Stimulated activated CD8-positive, alpha-beta memory T cell treated with anti-CD3 and anti-CD28 coated beads, Interleukin-12 subunit alpha, Interleukin-12 subunit beta, amount 100 ng/mL, for 24 hours (primary cell): ENCODE measurements around the gene SLC6A12.
A peak's percentile ranks its signal among the peaks of the same experiment; 100 is the strongest.

Experiments
- DNase-seq: peaks from one replicate; pipeline ENCODE4 v3.0.0-alpha.2; 2020; ENCODE audit errors: extremely low read depth

The SLC6A12 gene

GRCh38 chr12:163406-163986 is 50.5 kb downstream of the SLC6A12 start:
- no peak for DNase-seq

- no peak for DNase-seq
Observed at GRCh38 chr12:162467-163307, 51.3 kb downstream of the SLC6A12 start.

GRCh38 chr12:161823-162222 is 52.1 kb downstream of the SLC6A12 start:
- no peak for DNase-seq

GRCh38 chr12:160858-161257 is 53.1 kb downstream of the SLC6A12 start:
- no peak for DNase-seq

GRCh38 chr12:159156-159782 is 54.7 kb downstream of the SLC6A12 start:
- no peak for DNase-seq

- no peak for DNase-seq
Observed at GRCh38 chr12:157644-158043, 56.3 kb downstream of the SLC6A12 start.

GRCh38 chr12:156945-157344 is 57.0 kb downstream of the SLC6A12 start:
- DNase-seq: no peak

- DNase-seq: no peak
Observed at GRCh38 chr12:155646-156045, 58.3 kb downstream of the SLC6A12 start.

- DNase-seq: no peak
Observed at GRCh38 chr12:155006-155405, 59.0 kb downstream of the SLC6A12 start.

GRCh38 chr12:154058-154457 is 59.9 kb downstream of the SLC6A12 start:
- no peak for DNase-seq

GRCh38 chr12:153080-153746 is 60.7 kb downstream of the SLC6A12 start:
- DNase-seq: peak; percentile 21

GRCh38 chr12:152440-152839 is 61.5 kb downstream of the SLC6A12 start:
- no peak for DNase-seq

- no peak for DNase-seq
Observed at GRCh38 chr12:151579-151978, 62.4 kb downstream of the SLC6A12 start.

GRCh38 chr12:148676-149416 is 65.1 kb downstream of the SLC6A12 start:
- DNase-seq: no peak

GRCh38 chr12:147242-147641 is 66.7 kb downstream of the SLC6A12 start:
- DNase-seq: no peak

GRCh38 chr12:145369-145960 is 68.5 kb downstream of the SLC6A12 start:
- DNase-seq: no peak

- no peak for DNase-seq
Observed at GRCh38 chr12:144650-145284, 69.2 kb downstream of the SLC6A12 start.

GRCh38 chr12:143964-144649 is 69.8 kb downstream of the SLC6A12 start:
- DNase-seq: no peak

- no peak for DNase-seq
Observed at GRCh38 chr12:140162-140561, 73.8 kb downstream of the SLC6A12 start.
